ENCODE measurements around the gene RAB20. TPM values are rescaled to one million over a fixed set of nuclear protein-coding genes. Genes with fewer than 3 reads are reported as not detected.

Gene RAB20
- total RNA-seq, 2 donors from 2014 or later = 32.1 to 38.0 TPM

DNA sequence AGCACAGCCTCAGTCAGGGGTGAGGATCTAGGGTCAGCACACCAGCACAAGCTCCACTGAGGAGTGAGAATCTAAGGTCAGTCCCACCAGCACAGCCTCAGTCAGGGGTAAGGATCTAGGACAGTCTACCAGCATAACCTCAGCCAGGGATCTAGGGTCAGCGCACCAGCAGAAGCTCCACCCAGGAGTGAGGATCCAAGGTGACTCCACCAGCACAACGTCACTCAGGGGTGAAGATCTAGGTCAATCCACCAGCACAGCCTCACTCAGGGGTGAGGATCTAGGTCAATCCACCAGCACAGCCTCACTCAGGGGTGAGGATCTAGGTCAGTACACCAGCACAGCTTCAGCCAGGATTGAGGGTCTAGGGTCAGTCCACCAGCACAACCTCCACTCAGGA, 64.5 kb downstream of the RAB20 start:
- Histone ChIP-seq H3K27me3 (no peaks in the 10 kb centered on the region), H3K9ac (ENCODE audit: low read depth in 2 of 2, low read length in 2 of 2) (no peak overlapping the region), H3K4me1 (no peaks in the 10 kb centered on the region), H3K27ac (no peak overlapping the region), H3K9me3 (no peaks in the 10 kb centered on the region), H3K4me3 (no peak overlapping the region), H3K36me3 (no peaks in the 10 kb centered on the region)
- TF ChIP-seq, protein P1, sequence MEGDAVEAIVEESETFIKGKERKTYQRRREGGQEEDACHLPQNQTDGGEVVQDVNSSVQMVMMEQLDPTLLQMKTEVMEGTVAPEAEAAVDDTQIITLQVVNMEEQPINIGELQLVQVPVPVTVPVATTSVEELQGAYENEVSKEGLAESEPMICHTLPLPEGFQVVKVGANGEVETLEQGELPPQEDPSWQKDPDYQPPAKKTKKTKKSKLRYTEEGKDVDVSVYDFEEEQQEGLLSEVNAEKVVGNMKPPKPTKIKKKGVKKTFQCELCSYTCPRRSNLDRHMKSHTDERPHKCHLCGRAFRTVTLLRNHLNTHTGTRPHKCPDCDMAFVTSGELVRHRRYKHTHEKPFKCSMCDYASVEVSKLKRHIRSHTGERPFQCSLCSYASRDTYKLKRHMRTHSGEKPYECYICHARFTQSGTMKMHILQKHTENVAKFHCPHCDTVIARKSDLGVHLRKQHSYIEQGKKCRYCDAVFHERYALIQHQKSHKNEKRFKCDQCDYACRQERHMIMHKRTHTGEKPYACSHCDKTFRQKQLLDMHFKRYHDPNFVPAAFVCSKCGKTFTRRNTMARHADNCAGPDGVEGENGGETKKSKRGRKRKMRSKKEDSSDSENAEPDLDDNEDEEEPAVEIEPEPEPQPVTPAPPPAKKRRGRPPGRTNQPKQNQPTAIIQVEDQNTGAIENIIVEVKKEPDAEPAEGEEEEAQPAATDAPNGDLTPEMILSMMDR (IDR thresholded peaks at IDR 0.05) = no peak
- intact Hi-C loops (cut with DNase I) = no loop called here
- no peak for DNase-seq

DNA sequence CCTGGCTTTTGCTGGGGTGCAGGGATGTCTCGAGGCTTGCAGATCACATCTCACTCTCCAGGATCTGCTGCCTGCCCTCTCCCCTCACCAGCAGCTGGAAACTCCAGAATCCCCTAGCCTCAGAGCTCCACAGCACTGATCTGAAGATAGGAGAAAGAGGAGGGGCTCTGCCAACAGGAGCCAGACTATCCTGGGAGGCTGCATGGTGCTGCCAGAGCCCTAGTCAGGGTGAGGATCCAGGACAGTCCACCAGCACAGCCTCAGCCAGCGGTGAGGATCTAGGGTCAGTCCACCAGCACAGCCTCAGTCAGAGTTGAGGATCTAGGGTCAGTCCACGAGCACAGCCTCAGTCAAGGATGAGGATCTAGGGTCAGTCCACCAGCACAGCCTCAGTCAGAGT, 65.2 kb downstream of the RAB20 start:
- Histone ChIP-seq H3K4me3 (no peak overlapping the region), H3K36me3 (no peaks in the 10 kb centered on the region), H3K4me1 (no peaks in the 10 kb centered on the region), H3K27me3 (no peaks in the 10 kb centered on the region), H3K27ac (no peak overlapping the region), H3K9ac (ENCODE audit: low read depth in 2 of 2, low read length in 2 of 2) (no peak overlapping the region), H3K9me3 (no peaks in the 10 kb centered on the region)
- intact Hi-C loops (cut with DNase I) = no loop called here
- TF ChIP-seq, protein P1 (IDR thresholded peaks at IDR 0.05) = no peak
- DNase-seq = no peak

DNA sequence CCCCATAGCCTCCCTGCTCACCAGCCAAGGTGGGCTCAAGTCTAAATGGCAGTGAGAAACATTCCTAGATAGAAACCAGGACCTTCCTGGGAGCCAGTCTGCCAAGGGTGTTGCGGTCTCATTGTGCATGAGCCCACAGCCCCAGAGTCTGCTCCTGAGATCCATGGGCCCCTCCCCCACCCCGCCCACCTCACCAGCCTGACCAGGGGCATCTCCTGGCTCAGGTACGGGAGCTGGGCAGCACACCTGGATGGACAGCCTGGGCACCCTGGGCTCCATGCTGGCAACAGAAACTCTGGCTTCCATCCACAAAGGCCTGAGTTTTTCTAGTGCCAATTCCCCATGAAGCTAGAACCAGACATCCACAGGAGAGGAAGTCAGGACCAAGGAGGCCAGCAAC, 65.6 kb downstream of the RAB20 start:
- no peak for DNase-seq

DNA sequence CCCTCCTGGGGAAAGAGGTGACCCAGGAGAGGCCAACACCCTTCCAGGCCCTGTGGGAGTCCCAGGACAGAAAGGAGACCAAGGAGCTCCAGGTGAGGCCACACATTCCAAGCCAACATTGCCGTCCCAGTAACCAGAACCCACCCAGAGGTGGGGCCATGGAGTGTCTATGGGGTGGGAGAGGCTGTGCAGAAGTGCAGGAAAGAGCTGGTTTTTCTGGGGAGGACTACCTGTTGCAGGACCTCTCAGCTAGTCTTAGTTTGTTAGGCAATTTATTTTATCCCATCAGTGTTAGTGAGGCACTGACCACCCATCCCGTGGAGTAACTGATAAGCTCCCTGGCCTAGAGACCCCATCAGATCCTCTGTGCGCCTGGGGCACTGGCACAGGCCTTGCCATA, 66.1 kb downstream of the RAB20 start:
- intact Hi-C loops (cut with DNase I) = no loop called here
- H3K27ac ChIP-seq = no peak overlapping the region
- no peaks in the 10 kb centered on the region for H3K27me3 ChIP-seq
- DNase-seq = no peak
- no peak overlapping the region for H3K9ac ChIP-seq (ENCODE audit: low read depth in 2 of 2, low read length in 2 of 2)
- H3K36me3 ChIP-seq = no peaks in the 10 kb centered on the region
- H3K9me3 ChIP-seq = no peaks in the 10 kb centered on the region
- TF ChIP-seq, protein P1 (IDR thresholded peaks at IDR 0.05) = no peak
- no peaks in the 10 kb centered on the region for H3K4me1 ChIP-seq
- H3K4me3 ChIP-seq = no peak overlapping the region

More for the DNA sequence above, 65.6 kb downstream of the RAB20 start:
- no peak overlapping the region for H3K9ac ChIP-seq (ENCODE audit: low read depth in 2 of 2, low read length in 2 of 2)
- H3K4me3 ChIP-seq = no peak overlapping the region
- H3K9me3 ChIP-seq = no peaks in the 10 kb centered on the region
- no peaks in the 10 kb centered on the region for H3K4me1 ChIP-seq
- H3K36me3 ChIP-seq = no peaks in the 10 kb centered on the region
- H3K27ac ChIP-seq = no peak overlapping the region
- TF ChIP-seq, protein P1 (IDR thresholded peaks at IDR 0.05) = no peak
- H3K27me3 ChIP-seq = no peaks in the 10 kb centered on the region
- intact Hi-C loops (cut with DNase I) = no loop called here

DNA sequence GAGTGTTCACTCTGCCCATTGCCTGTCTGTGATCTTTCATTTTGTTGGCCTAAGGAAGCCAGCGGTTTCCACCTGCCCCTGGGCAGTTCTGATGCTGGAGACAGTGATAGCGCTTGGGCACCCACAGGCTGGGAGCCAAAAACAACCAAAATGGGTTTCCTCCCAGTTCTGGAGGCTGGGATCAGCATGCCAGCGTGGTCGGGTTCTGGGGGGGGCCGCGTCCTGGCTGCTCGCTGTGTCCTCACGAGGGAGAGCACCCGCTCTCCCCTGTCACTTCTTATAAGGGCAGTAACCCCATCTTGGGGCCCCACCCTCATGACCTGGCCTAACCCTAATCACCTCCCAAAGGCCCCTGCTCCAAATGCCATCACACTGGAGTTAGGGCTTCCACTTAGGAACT, 67.9 kb downstream of the RAB20 start:
- no peaks in the 10 kb centered on the region for H3K36me3 ChIP-seq
- intact Hi-C loops (cut with DNase I) = no loop called here

More for the DNA sequence above, 67.9 kb downstream of the RAB20 start:
- Histone ChIP-seq H3K9me3 (no peaks in the 10 kb centered on the region), H3K27me3 (no peaks in the 10 kb centered on the region), H3K4me1 (no peaks in the 10 kb centered on the region), H3K9ac (ENCODE audit: low read depth in 2 of 2, low read length in 2 of 2) (no peak overlapping the region), H3K4me3 (no peak overlapping the region), H3K27ac (no peak overlapping the region)
- DNase-seq = no peak
- TF ChIP-seq, protein P1 (IDR thresholded peaks at IDR 0.05) = no peak

Measured in colonic mucosa (tissue), 4 donors.